ENCODE results near the gene CLEC4M. TPM values are rescaled to one million over a fixed set of nuclear protein-coding genes. Genes with fewer than 3 reads are reported as not detected.

Gene CLEC4M
- total RNA-seq, 2 donors from 2014 or later, result not detected

DNA sequence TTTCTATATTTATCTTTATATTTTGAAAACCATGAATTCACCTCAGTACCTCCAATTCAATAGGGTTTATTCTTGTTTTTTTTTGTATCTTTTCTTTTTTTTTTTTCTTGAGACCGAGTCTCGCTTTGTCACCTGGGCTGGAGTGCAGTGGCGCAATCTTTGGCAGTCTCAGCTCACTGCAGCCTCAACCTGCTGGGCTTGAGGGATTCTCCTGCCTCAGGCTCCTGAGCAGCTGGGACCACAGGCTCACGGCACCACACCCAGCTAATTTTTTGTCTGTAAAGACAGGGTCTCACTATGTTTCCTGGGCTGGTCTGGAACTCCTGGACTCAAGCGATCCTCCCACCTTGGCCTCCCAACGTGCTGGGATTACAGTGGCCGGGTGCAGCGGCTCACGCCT is 43.8 kb downstream of the CLEC4M start:
- H3K27me3 Mint-ChIP-seq (ENCODE audit: insufficient read depth), result peaks cover 27% of the 10 kb centered on the region
- peaks cover 2% of the 10 kb centered on the region for H3K36me3 Mint-ChIP-seq (ENCODE audit: low read depth)
- Histone ChIP-seq H3K9me3 (ENCODE audit: control insufficient read depth, low read length) (peaks cover 13% of the 10 kb centered on the region), H3K36me3 (ENCODE audit: control insufficient read depth, insufficient read depth, low read length) (no peaks in the 10 kb centered on the region), H3K4me1 (ENCODE audit: control insufficient read depth, insufficient read depth, low read length) (no peaks in the 10 kb centered on the region), H3K27me3 (ENCODE audit: control insufficient read depth, insufficient read depth, low read length, poor library complexity, severe bottlenecking) (no peaks in the 10 kb centered on the region), H3K4me3 (ENCODE audit: low read length) (no peak overlapping the region), H3K27ac (ENCODE audit: low read depth, low read length) (no peak overlapping the region), H3K9ac (ENCODE audit: extremely low read depth, low read length, poor library complexity, severe bottlenecking) (no peak overlapping the region)
- no peak for DNase-seq
- WGBS, 2 experiments (ENCODE audit: insufficient coverage in 1 of 2, insufficient read length in 1 of 2), result 75 to 80% methylated on average over 7 to 9 of the region's 9 CpGs
- H3K4me1 Mint-ChIP-seq, result no peaks in the 10 kb centered on the region
- no peak overlapping the region for H3K27ac Mint-ChIP-seq
- H3K4me3 Mint-ChIP-seq, result no peak overlapping the region
- H3K9me3 Mint-ChIP-seq, result peaks cover 29% of the 10 kb centered on the region
- TF ChIP-seq, protein P1, sequence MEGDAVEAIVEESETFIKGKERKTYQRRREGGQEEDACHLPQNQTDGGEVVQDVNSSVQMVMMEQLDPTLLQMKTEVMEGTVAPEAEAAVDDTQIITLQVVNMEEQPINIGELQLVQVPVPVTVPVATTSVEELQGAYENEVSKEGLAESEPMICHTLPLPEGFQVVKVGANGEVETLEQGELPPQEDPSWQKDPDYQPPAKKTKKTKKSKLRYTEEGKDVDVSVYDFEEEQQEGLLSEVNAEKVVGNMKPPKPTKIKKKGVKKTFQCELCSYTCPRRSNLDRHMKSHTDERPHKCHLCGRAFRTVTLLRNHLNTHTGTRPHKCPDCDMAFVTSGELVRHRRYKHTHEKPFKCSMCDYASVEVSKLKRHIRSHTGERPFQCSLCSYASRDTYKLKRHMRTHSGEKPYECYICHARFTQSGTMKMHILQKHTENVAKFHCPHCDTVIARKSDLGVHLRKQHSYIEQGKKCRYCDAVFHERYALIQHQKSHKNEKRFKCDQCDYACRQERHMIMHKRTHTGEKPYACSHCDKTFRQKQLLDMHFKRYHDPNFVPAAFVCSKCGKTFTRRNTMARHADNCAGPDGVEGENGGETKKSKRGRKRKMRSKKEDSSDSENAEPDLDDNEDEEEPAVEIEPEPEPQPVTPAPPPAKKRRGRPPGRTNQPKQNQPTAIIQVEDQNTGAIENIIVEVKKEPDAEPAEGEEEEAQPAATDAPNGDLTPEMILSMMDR (conservative IDR thresholded peaks at IDR 0.05), result no peak

DNA sequence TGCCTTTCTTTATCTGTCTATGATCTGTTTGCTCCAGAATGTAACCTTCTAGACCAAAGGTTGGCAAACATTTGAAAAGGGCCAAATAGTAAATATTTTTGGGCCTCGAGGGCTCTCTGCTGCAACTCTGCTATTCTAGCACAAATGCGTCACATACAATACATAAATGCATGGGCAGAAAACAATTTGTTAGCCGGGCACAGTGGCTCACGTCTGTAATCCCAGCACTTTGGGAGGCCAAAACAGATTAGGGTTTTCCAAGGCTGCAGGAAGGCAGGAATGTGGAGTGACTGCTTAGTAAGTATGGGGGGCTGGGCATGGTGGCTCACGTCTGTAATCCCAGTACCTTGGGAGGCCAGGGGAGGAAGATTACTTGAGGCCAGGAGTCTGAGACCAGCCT is 45.1 kb downstream of the CLEC4M start:
- TF ChIP-seq, protein P1 (conservative IDR thresholded peaks at IDR 0.05), result no peak
- Mint-ChIP-seq H3K36me3 (ENCODE audit: low read depth) (no peaks in the 10 kb centered on the region), H3K4me3 (no peak overlapping the region), H3K4me1 (no peaks in the 10 kb centered on the region), H3K27ac (no peak overlapping the region), H3K9me3 (peaks cover 24% of the 10 kb centered on the region), H3K27me3 (ENCODE audit: insufficient read depth) (peaks cover 24% of the 10 kb centered on the region)
- H3K9me3 ChIP-seq (ENCODE audit: control insufficient read depth, low read length), result peaks cover 7% of the 10 kb centered on the region
- no peak overlapping the region for H3K9ac ChIP-seq (ENCODE audit: extremely low read depth, low read length, poor library complexity, severe bottlenecking)
- H3K4me1 ChIP-seq (ENCODE audit: control insufficient read depth, insufficient read depth, low read length), result no peaks in the 10 kb centered on the region
- DNase-seq, result no peak
- WGBS, 2 experiments (ENCODE audit: insufficient coverage in 1 of 2, insufficient read length in 1 of 2), result 74 to 83% methylated on average over 4 to 5 of the region's 5 CpGs
- H3K27me3 ChIP-seq (ENCODE audit: control insufficient read depth, insufficient read depth, low read length, poor library complexity, severe bottlenecking), result no peaks in the 10 kb centered on the region
- no peak overlapping the region for H3K4me3 ChIP-seq (ENCODE audit: low read length)
- H3K27ac ChIP-seq (ENCODE audit: low read depth, low read length), result no peak overlapping the region
- no peaks in the 10 kb centered on the region for H3K36me3 ChIP-seq (ENCODE audit: control insufficient read depth, insufficient read depth, low read length)

DNA sequence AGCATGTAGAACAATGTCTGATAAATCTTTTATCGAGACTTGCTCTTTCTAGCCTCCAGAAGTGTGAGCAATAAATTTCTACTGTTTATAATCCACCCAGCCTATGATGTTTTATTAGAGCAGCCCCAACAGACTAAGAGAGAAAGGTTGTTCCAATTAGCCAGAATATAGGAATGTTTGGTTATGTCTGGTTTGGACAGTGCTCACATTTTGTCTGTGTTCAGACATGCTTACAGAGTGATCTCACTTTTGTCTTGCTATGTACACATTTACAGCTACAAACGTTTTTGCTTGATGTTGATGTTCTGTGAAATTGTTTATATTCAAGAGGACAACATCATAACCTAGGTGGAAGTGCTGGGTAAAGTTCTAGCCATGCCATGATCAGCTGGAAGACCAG is 48.9 kb downstream of the CLEC4M start:
- no peaks in the 10 kb centered on the region for H3K27me3 ChIP-seq (ENCODE audit: control insufficient read depth, insufficient read depth, low read length, poor library complexity, severe bottlenecking)
- DNase-seq, result no peak
- no peaks in the 10 kb centered on the region for H3K4me1 ChIP-seq (ENCODE audit: control insufficient read depth, insufficient read depth, low read length)
- Mint-ChIP-seq H3K36me3 (ENCODE audit: low read depth) (no peaks in the 10 kb centered on the region), H3K9me3 (peaks cover 34% of the 10 kb centered on the region), H3K4me3 (no peak overlapping the region), H3K27me3 (ENCODE audit: insufficient read depth) (peaks cover 30% of the 10 kb centered on the region), H3K27ac (no peak overlapping the region), H3K4me1 (no peaks in the 10 kb centered on the region)
- no peak overlapping the region for H3K4me3 ChIP-seq (ENCODE audit: low read length)
- no peaks in the 10 kb centered on the region for H3K36me3 ChIP-seq (ENCODE audit: control insufficient read depth, insufficient read depth, low read length)
- WGBS, 2 experiments (ENCODE audit: insufficient coverage in 1 of 2, insufficient read length in 1 of 2), result 50% methylated on average over 1 of the region's 2 CpGs; no CpG with 5 or more reads in 1 of the 2 experiments
- TF ChIP-seq, protein P1 (conservative IDR thresholded peaks at IDR 0.05), result no peak
- H3K9me3 ChIP-seq (ENCODE audit: control insufficient read depth, low read length), result peaks cover 7% of the 10 kb centered on the region
- no peak overlapping the region for H3K9ac ChIP-seq (ENCODE audit: extremely low read depth, low read length, poor library complexity, severe bottlenecking)
- H3K27ac ChIP-seq (ENCODE audit: low read depth, low read length), result no peak overlapping the region

Measured in endodermal cell (in vitro differentiated cells).